Measurements from ENCODE around the gene DISP1.
"Not testable (repeated sequence)": the region's sequence is repeated elsewhere in the genome, so short reads cannot be mapped to it uniquely, and the experiment has no call there.

DISP1 gene

DNA sequence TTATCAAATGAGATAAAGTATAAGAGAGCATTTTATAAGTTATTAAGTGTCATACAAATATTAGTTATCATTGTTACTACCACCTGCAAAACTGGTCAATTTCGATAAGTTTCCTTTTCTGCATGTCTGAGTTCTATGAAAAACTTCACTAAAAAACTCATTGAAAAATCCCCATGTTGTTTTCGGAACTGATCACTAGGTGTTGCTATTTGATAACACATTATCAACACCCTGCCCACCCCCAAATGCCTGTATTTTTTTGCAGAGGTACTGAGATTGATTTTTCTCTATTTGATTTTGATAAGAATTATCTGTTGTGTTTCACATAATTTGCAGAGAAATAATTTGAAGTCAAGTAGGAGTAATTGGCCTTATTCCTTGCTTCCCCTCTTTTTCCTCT, 22.1 kb upstream of the DISP1 start:
- DNase-seq (ENCODE audit: low read depth), result no peak

DNA sequence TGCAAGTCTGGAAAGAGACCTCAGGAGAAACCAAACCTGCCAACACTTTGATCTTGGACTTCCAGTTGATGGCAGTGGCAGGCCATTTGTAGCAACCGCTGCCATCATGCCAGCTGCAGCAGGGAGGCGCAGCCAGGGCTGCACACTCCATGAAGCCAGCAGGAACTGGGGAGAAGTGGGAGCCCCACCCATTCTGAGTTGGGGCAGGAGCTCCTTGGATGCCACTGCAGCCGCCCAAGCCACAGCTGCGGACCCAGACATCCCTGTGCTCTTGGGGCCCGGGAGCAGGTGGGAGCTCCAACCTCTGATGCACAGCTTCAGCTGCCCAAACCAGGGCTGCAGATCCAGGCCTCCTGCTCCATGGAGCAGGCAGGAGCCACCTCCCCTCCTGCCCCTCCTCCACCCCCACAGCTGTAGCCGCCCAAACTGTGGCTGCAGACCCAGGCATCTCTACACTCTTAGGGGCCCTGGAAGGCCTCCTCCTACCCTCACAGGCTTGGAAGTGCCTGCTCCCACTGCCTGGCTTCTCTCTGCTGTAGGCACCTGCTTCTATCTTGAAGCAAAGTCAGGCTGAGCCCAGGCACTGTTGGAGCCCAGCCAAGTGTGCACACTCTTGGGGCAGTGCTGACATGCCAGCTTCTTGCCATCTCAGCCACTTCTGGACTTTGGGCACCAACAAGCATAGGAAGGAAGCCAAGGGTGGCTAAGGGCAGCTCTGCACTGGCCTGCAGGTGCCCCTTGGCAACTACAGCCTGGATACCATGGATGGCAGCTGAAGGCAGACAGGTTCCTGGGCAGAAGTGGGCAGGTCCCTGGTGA, 20.0 kb upstream of the DISP1 start:
- DNase-seq (ENCODE audit: low read depth), result no peak

DNA sequence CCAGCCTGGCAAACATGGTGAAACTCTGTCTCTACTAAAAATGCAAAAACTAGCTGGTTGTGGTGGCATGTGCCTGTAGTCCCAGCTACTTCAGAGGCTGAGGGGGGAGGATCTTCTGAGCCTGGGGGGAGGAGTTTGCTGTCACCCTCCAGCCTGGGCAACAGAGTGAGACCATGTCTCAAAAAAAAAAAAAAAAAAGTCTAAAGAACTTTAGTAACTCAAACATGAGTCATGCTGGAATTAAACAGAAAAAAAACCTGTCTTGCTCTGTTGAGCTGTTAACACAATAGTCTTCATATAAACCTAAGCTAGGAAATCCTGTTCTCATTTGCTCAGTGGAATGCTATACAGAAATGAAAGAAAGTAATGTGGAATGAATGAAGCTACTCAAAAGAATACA, 16.7 kb upstream of the DISP1 start:
- no peak for DNase-seq (ENCODE audit: low read depth)

DNA sequence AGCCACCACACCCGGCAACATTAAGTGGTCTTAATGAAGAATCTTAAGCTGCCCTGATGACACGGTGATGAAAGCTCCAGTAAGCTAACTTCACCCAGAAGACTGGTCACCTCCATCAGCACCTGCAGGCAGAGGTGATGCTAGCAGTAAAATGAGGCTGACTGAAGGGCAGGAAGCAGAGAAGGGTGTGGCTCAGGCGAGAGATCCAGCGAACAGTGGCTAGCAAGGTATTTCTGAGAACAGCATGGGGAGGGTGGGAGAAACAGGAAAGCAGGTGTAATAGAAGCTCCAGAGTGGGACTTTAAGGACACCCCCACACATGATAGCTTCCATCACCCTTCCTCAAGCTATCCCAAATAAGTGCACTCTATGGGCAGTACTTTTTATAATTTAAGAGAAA, 15.9 kb upstream of the DISP1 start:
- DNase-seq (ENCODE audit: low read depth), result no peak

DNA sequence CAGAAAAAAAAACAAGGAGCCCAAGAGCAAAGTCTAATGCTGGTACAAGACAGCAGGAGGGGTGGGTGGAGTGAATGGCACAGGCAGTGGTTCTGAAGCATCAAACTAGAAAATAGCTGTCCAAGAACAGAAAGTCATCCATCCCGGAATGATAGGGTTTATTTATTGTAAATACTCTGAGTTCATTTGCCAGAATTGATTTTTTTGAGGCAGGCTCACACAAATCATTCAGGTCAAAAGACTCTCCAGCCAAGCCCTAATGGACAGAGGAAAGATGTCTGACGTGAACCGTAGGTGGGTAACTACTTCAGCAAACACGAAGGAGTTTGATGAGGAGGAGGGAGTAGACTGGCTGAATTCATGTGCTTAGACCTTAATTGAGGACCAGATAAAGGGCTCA, 13.8 kb upstream of the DISP1 start:
- DNase-seq (ENCODE audit: low read depth), result no peak

DNA sequence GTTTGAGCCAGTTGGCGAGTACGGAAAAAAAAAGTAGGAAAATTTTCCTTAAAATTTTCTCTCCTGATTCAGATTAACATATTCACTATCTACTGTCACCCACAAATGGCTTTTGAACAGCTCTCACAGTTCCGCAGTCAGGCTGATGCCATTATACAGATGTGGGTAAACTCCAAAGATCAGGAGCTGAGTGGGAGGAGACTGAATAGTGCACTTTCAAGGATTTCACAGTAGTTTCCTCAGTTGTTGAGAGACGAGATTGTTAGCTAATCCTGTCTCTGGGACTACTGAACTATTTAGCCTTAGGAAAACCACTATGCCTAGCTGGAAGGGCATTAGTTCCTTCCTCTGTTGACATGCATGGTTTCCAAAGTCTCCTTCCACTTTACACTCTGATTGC, 3.2 kb upstream of the DISP1 start:
- DNase-seq (ENCODE audit: low read depth), result no peak

DNA sequence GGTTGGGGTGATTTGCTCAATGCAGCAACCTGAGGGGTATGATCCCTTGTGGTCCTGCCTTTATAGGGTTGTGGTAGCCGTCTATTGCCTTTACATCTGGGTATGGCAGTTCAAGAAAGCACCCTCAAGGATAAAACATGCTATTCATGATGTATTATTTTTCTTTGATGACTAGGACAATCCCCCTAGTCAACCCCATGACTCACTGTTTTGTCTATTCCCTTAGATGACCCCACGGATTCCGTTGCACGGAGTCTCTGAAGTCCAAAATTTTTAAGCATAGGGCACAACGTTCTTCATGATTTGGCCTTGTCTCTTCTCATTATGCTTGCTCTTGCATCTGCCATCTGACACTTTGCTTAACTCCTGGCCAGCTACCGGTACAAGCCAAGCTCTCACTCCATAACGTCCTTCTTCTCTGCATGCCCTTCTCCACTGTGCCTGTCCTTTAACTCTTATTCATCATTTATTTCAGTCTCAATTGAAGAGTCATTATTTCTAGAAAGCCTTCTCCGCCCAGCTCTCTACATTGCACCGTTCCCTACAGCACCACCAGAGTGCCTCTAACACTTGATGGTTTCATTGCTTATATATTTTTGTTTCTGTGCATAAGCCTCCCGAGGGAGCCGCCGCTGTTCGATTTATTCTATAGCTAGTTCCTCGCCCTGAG, 838 bp upstream of the DISP1 start:
- DNase-seq (ENCODE audit: low read depth), result no peak

DNA sequence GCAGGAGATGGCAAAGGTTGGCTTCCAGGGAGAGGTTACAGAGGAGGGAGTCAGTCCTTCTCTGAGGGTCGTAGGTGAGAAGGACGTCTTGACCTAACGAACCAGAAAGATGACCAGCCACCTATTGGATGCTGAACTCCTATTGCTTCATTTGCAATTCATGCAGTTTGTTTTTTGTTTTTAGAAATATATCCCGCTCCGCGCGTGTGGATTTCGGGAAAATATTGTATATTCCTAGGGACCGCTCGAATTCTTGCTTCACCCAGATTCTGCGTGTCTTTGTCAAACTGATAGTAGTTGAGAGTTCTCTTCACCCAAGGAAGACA, 564 bp downstream of the DISP1 start:
- DNase-seq (ENCODE audit: low read depth), result no peak

DNA sequence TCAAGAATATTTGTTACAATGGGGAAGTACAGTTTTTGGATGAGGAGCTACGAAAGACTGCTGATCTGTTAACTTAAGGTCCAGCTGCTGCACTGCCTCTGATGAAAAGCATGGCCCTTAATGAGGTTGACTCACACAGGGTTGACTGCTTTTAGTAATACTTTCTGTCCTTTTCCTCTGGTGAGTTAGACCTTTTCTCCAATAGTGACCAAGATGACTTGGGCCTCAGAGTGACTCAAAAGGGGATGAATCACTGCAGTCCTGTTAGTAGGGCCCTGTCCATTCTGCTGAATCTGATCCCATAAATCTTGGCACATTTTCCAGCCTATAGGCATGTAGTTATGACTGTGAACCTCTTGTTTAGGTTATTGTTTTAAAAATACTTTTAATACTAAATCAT, 2.7 kb downstream of the DISP1 start:
- DNase-seq (ENCODE audit: low read depth), result no peak

DNA sequence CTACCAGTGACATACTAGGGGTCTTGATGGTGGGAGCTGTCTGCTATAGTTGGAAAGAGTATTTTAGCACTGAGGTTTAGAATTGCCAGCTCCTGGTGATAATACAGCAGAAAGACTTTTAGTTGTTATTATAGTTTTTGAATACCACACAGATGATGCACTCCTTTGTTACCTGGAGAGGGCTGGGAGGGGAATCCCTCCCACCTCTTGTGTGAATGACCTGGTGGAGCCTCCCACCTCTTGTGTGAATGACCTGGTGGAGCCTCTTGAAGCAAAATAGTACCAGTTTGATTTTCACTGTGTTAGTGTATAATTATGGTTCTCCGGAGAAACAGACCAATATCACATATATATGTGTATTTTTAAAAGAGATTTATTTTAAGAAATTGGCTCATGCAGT, 3.3 kb downstream of the DISP1 start:
- no peak for DNase-seq (ENCODE audit: low read depth)

DNA sequence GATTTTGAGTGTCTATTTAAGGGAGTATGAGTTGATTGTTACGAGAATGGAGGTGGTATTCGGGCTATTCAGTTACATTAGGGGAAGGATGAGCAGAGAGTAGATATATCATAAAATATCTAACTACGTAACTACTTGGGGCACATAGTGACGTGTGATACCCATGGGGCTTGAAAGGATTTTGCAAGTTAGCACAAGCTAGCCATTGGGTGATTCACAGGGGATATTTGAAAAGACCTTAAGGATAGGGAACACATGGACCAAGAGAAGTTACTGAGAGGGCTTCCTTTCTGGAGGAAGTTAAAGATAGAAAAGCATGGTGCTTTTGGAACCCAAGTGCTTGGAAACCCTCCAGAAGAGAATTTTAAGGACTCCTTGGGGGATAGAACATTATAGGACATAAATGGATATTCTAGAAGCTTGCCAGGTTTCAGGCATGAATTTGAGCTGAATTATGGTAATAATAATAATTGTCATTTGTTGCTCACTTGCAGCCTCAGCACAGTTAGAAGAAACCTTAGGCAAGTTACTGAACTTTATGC, 5.4 kb downstream of the DISP1 start:
- DNase-seq (ENCODE audit: low read depth), result no peak

DNA sequence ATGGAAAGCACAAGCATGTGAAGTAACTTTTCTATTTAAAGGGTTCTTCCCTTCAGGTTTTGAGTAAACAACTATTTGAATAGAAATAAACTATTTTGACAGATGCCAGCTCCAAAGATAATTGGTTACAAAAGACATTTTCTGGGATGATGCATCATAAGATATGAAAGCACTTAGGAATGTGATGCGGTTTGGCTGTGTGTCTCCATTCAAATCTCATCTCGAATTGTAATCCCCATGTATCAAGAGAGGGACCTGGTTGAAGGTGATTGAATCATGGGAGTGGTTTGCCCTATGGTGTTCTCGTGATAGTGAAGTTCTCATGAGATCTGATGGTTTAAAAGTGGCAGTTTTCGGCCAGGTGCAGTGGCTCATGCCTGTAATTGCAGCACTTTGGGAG, 6.4 kb downstream of the DISP1 start:
- DNase-seq (ENCODE audit: low read depth), result no peak

DNA sequence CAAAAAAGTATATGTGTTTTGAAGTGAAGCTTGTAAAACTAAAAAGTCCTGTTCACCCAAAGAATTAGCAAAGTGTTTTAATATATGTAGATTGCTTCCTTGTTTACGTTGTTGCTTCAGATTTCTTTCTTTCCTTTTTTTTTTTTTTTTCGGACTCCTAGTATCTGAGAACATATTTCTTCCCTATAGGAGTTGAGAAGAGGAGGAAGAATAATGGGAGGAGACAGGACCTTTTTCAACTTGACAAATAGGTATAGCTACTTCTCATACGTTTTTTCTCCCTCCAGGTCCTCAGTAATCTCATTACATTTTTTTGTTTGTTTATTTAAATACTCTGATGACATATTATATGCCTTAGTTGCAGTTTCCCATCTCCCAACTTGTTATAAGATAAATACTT, 8.9 kb downstream of the DISP1 start:
- no peak for DNase-seq (ENCODE audit: low read depth)

DNA sequence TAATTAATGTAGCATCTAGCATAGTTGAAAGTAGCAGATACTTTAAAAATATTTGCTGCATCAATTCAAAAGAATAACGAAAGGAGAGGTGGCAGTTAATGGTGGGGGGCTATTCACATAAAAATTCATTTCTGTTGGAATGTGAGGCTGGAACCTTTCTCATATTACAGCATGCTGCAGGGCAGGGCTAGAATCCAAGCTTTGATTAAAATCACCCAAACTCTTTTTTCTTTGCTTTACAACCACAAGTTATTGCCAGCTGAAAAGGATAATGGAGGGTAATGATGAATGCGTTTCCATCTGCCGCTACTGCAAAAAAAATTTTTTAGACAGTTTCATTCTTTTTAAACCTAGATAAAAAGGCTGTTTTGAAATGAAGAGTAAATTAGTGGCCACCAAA, 9.8 kb downstream of the DISP1 start:
- DNase-seq (ENCODE audit: low read depth), result no peak

DNA sequence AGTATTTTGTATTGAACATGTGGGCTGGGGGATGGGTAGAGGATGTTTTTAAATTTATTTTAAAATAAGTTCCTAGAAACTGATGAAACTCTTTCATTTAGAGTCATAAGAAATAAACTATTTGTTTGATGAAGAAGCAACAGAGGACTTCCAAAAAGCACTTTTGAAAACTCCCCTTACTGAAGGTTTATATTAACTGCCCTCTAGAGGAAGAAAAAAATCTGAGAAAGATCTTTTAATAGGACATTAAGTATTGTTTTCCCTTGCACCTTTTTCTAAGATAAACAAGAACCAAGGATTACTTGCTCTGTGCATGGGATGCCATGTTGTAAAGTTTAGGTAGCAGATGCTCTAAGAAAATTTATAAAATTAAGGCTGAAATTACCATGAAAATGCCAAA, 14.1 kb downstream of the DISP1 start:
- DNase-seq (ENCODE audit: low read depth), result no peak

DNA sequence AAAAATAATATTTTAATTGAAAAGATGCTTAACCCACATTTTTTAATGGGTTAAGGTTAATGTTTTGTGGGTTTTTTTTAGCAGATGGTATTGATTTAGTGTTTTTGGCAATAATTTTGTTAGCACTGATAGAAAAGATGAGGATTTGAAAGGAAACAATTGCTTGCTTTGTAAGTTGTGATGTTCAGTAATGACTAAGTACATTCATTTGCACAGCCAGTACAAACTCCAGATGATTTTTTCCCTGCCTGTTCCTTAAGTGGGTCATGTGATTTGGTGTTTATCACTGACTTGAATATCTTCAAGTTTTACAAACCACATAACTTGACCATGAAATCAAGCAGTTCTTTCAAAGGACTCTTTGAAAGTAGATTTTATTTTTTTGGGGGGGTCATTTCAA, 15.0 kb downstream of the DISP1 start:
- no peak for DNase-seq (ENCODE audit: low read depth)

DNA sequence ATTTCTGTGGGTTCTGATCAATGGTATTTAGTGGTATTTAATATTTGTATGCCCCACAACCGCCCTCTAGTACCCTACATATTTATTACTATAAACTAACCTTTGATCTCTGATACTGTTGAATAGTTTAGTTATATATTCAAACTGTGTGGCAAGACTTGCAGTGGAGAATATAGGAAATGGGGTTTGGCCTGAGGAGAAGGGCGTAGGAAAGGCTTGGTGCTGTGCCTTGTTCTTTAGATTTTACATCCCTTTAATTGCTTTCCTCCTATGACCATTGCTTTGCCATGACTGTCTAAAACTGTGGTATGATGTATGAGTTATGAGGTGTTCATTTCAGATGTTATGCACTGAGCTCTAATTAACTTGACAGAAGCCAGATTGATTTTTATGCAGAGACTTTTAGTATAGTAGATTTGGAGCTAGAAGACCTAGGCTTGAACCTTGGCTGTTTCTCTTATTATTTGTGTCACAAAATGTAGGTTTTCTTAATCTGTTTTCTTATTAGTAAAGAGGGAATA, 18.6 kb downstream of the DISP1 start:
- no peak for DNase-seq (ENCODE audit: low read depth)

DNA sequence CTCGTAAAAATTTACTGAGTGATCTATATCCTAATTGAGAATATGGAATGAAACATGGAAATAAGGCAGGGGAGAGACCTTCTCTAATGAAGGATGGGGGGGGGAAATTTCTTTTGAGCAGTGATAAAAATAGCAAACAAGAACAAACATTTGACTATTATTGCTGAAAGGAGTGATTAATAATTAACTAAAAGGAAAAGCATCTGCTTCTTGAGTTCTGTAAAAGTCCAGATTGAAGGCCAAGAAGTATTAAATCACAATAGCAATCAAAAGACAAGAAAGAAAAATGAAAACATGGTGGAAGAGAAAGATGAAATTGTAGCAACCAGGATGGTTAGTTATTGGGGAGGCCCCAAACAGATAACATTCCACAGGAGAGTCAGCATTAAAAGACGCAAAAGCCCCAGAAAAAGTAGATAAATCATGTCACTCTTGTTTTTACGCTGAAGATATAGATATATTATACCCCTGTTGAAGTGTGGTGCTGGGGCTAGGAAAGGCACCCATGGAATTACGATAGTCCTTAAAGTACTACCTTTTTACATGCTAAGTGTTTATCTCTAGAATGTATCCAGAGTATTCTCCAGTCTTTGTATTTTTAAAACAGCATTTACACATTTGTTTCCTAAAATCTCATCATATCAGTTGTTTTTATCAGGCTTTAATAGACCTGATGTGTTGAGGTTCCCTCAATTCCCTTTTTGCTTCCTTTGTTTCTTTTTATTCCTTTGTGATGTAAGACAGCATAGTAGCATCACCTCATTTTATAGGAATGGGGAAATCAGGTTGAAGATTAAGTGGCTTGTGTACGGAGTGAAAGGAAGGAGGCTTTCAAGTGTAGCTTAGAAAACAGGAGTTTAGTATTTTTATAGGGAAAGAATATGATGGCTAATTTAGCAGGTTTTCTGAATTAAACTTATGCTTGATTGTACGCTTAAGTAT, 28.9 kb downstream of the DISP1 start:
- DNase-seq (ENCODE audit: low read depth), result no peak

DNA sequence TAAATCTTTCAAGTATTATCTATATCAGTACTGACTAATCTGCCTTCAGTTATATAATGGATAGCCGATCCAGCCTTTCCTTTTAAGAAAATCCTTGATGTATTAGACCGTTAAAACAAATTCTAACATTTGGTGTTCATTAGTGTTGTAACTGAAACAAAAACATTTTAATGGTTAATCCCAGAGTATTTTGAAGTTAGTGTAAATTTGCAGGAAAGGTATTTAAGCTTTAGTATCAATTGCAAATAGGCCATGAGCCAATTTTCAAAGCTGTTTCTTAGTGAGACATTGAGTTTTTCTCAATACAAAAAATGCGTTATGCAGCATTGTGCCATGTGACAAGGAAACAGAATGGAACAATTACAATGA, 29.6 kb downstream of the DISP1 start:
- no peak for DNase-seq (ENCODE audit: low read depth)

DNA sequence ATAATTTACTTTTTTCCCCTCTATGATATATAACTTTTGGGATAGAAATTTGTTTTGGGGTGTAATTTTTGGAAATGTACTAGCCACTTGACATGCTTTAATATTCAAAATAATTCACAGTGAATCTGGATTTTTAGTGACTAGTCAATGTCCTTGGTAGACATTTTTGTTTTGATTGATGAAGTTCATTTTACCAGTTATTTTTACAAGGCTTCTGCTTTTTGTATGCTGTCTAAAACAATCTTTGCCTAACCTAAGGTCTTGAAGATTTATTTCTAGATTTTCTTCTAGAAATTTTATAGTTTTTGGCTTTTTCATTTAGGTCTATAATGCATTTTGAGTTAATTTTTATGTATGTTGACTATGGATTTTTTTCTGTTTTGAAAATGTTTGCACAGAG, 30.9 kb downstream of the DISP1 start:
- no peak for DNase-seq (ENCODE audit: low read depth)

DNA sequence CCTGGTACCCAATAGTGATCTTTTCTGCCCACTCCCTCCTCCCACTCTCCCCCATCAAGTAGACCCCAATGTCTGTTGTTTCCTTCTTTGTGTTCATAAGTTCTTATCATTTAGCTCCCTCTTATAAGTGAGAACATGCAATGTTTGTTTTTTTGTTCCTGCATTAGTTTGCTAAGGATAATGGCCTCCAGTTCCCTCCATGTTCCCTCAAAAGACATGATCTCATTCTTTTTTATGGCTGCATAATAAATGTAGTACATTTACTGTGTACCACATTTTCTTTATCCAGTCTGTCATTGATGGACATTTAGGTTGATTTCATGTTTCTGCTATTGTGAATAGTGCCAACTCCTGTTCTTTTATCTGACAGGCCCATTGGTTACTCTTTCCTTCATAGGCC, 35.7 kb downstream of the DISP1 start:
- DNase-seq (ENCODE audit: low read depth), result not testable (repeated sequence)

DNA sequence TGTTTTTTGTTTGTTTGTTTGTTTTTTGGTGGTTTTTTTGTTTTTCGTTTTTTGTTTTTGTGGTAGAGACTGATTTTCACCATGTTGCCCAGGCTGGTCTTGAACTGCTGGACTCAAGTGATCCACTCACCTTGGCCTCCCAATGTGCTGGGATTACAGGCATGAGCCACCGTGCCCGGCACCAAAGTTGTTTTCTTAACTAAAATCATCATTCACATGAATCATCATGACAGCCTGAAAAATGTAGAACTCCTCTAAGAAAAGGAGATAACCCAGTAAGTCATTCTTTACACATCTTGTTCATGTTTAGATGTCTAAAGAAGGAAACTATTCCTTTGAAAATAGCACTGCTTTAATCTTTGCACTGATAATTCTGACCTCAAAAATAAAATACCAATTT, 37.5 kb downstream of the DISP1 start:
- DNase-seq (ENCODE audit: low read depth), result no peak

DNA sequence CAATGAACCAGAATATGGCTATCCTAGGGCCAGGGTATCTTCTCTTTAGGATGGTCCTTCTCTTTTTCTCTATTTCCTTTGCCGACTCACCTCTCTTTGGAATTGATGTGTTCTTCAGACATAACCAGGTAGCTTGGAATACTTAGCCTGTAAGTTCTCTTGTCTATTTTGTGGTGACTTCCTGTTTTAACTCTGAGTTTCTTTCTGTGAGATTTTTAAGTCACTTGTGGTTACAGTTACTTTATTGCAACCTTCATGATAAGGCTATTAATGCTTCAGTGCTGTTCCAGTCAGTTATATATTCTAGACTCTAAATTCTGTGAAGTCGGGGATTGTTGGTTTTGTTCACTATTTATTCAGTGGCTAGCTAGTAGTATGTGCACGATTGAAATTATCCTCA, 46.2 kb downstream of the DISP1 start:
- no peak for DNase-seq (ENCODE audit: low read depth)
